Peyer's patch (tissue), 4 donors: ENCODE measurements around the gene FAM89A.
"Not testable (repeated sequence)": the region's sequence is repeated elsewhere in the genome, so short reads cannot be mapped to it uniquely, and the experiment has no call there.

Source experiments
- POLR2A ChIP-seq, 2 donors: fragments of 450-650 bp; IDR thresholded peaks; one replicate each; pipeline ENCODE4 v1.5.1; 2017; ENCODE audit warnings: antibody characterized with exemption in 2 of 2, mild to moderate bottlenecking in 2 of 2, moderate library complexity in 2 of 2
- TF ChIP-seq, protein P1 (sequence below), 6 experiments: fragments of 450-650 bp in 4 of 6; fragments of 200-600 bp in 2 of 6; sonication (generic) in 1 of 6; IDR thresholded peaks; one replicate each; pipeline ENCODE4 v1.5.1; 2017 to 2019; ENCODE audit warnings: antibody characterized with exemption in 6 of 6, mild to moderate bottlenecking in 3 of 6, moderate library complexity in 1 of 6

DNA sequence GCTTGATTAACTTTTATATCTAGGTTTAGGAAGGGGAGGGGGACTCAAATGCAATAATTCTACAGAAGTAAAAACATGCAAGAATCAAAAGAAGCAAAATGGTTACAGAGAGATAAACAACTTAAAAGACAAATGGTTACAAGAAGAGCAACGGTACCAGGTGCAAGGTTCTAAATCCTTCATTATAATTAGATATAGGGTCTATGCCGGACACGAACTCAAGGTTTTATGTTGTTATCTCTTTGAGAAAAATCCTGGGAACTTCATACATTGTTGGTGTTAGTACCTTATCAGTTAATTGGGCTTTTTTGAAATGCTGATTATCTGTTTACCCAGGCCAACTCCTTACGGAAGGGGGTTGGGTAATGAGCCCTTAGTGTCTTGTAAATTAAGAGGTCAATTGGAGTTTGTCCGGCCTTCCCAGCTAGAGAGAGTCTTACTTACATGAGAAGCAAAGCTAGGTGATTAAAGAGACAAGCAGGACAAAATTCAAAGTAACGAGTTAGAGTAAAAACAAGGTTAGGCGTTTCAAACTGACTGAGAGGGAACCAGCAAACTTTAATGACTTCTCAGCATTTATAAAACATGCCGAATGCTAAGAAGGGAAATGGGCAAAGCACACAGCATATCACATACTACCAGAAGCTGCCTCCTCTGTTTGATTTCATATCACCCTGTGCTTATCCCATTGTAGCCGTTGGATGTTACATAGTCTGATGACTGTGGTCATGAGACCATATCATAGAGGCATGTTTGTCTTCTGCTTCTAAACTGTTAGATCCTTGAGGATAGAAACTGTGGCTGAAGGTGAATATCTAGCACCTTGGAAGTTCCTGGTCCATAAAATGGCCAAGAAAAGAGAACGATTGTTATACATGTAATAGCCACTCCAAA lies 55.2 kb downstream of the FAM89A start:
- not testable (repeated sequence) for TF ChIP-seq POLR2A (IDR thresholded peaks at IDR 0.05)
- TF ChIP-seq, protein P1, sequence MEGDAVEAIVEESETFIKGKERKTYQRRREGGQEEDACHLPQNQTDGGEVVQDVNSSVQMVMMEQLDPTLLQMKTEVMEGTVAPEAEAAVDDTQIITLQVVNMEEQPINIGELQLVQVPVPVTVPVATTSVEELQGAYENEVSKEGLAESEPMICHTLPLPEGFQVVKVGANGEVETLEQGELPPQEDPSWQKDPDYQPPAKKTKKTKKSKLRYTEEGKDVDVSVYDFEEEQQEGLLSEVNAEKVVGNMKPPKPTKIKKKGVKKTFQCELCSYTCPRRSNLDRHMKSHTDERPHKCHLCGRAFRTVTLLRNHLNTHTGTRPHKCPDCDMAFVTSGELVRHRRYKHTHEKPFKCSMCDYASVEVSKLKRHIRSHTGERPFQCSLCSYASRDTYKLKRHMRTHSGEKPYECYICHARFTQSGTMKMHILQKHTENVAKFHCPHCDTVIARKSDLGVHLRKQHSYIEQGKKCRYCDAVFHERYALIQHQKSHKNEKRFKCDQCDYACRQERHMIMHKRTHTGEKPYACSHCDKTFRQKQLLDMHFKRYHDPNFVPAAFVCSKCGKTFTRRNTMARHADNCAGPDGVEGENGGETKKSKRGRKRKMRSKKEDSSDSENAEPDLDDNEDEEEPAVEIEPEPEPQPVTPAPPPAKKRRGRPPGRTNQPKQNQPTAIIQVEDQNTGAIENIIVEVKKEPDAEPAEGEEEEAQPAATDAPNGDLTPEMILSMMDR (IDR thresholded peaks at IDR 0.05): not testable (repeated sequence)
